ENCODE measurements around the gene KCNE5. TPM values are rescaled to one million over a fixed set of nuclear protein-coding genes. Genes with fewer than 3 reads are reported as not detected.
"Not testable (repeated sequence)": the region's sequence is repeated elsewhere in the genome, so short reads cannot be mapped to it uniquely, and the experiment has no call there.

The KCNE5 gene
- total RNA-seq, 1 experiment from 2014 or later: 2.2 TPM

- TF ChIP-seq PRDM15 (CRISPR knock-in tag; IDR thresholded peaks at IDR 0.05): no peak
- TF ChIP-seq AR (CRISPR knock-in tag; IDR thresholded peaks at IDR 0.05): no peak
- no peak for TF ChIP-seq GRHL2 (CRISPR knock-in tag; IDR thresholded peaks at IDR 0.05; ENCODE audit: insufficient replicate concordance, severe bottlenecking)
- no peak for TF ChIP-seq ZNF219 (CRISPR knock-in tag; IDR thresholded peaks at IDR 0.05; ENCODE audit: borderline replicate concordance)
Observed at GRCh38 chrX:109643687-109644086, 18.7 kb upstream of the KCNE5 start (continued).

DNA sequence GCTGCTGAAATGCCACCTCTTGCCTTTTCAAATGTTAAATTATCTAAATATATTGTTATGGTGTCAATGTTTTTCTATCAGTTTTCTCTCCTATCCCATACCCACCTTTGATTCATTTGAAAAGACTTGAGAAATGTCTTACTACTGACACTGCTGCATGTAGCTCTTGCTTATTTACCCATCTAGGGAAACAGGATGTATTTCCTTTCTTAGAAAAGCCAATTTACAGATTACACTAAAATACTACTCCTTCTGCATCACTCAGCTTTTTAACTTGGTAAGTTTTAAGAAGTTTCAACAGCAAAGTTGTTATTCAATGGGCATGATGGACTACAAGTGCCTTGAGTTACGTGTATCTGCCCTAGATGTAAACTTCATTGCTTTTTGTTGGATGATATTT is 13.2 kb upstream of the KCNE5 start:
- peaks cover 12% of the 10 kb centered on the region for H3K36me3 Mint-ChIP-seq
- no peak overlapping the region for H3K4me3 Mint-ChIP-seq
- no peaks in the 10 kb centered on the region for H3K27me3 Mint-ChIP-seq (ENCODE audit: low read depth)
- no peaks in the 10 kb centered on the region for H3K9me3 Mint-ChIP-seq
- DNase-seq (ENCODE audit: low spot score) (no peak), ATAC-seq (no peak)
- ChIA-PET POLR2A (interaction anchor here (0.7 kb wide), 2 partner anchors 43 to 214 kb away, joined by 3 read pairs; no protein-coding TSS in a partner anchor), CTCF (no interaction called here)
- no peak for TF ChIP-seq FOXP4 (CRISPR knock-in tag; IDR thresholded peaks at IDR 0.05)
- TF ChIP-seq AR (CRISPR knock-in tag; IDR thresholded peaks at IDR 0.05): no peak
- no peak for TF ChIP-seq STAT6 (CRISPR knock-in tag; conservative IDR thresholded peaks at IDR 0.05; ENCODE audit: low read depth)
- TF ChIP-seq PREB (CRISPR knock-in tag; IDR thresholded peaks at IDR 0.05; ENCODE audit: borderline replicate concordance): no peak
- TF ChIP-seq SP1 (CRISPR knock-in tag; conservative IDR thresholded peaks at IDR 0.05): no peak
- TF ChIP-seq, protein P1, sequence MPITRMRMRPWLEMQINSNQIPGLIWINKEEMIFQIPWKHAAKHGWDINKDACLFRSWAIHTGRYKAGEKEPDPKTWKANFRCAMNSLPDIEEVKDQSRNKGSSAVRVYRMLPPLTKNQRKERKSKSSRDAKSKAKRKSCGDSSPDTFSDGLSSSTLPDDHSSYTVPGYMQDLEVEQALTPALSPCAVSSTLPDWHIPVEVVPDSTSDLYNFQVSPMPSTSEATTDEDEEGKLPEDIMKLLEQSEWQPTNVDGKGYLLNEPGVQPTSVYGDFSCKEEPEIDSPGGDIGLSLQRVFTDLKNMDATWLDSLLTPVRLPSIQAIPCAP (CRISPR knock-in tag; IDR thresholded peaks at IDR 0.05): no peak
- TF ChIP-seq CREM (CRISPR knock-in tag; IDR thresholded peaks at IDR 0.05): no peak
- no peak for TF ChIP-seq JAZF1 (CRISPR knock-in tag; IDR thresholded peaks at IDR 0.05)
- TF ChIP-seq ERG (CRISPR knock-in tag; IDR thresholded peaks at IDR 0.05): no peak
- no peak for TF ChIP-seq ELF4 (CRISPR knock-in tag; IDR thresholded peaks at IDR 0.05; ENCODE audit: low read depth)
- no peaks in the 10 kb centered on the region for H3K4me1 Mint-ChIP-seq
- H3K27ac Mint-ChIP-seq: no peak overlapping the region

DNA sequence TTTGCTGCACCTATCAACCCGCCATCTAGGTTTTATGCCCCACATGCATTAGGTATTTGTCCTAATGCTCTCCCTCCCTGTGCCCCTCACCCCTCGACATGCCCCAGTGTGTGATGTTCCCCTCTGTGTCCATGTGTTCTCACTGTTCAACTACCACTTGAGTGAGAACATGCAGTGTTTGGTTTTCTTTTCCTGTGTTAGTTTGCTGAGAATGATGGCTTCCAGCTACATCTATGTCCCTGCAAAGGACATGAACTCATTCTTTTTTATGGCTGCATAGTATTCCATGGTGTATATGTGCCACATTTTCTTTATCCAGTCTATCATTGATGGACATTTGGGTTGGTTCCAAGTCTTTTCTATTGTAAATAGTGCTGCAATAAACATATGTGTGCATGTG is 12.5 kb upstream of the KCNE5 start:
- H3K27me3 Mint-ChIP-seq (ENCODE audit: low read depth); POLR2A ChIA-PET; CTCF ChIA-PET; ATAC-seq; DNase-seq (ENCODE audit: low spot score); H3K27ac Mint-ChIP-seq; H3K9me3 Mint-ChIP-seq; H3K4me3 Mint-ChIP-seq; H3K4me1 Mint-ChIP-seq: not testable (repeated sequence)
- peaks cover 12% of the 10 kb centered on the region for H3K36me3 Mint-ChIP-seq
